ENCODE measurements around the gene OPN4.

The OPN4 gene

DNA sequence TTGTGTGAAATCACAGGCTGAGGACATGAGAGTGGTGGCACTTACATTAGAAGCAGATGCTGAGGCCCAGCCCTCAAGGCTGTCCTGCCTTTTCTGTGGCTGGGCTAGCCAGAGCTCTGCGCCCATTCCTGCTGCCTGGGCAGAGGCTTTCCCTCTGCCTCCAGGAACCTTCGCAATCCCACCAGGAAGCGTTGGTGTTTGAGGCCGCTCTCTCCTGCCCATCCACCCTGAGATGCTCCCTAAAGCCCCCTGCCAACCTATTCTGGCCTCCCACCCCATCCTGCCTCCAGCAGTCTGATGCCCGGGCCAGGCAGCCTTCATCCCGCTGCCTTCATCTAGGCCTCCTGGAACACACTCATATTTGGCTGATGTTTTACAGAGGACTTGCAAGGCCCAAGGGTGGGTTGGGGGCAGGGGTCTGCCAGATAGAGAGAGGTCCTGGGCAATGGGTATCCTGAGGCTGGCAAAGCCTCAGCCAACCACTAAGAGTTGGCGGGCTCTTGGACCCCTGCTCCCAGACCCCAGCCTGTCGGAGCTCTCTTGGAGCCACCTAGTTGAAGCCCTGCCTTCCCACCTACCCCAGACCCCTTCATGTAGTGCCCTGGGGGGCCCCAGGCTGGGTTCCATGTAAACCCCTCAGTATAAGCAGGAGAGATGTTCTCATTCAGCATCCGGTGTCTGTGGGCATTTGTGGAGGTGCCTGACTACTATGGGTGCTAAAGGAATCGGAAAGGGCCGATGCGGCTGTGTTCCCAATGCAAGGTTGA, 46.7 kb downstream of the OPN4 start:
- DNase-seq = no peak

DNA sequence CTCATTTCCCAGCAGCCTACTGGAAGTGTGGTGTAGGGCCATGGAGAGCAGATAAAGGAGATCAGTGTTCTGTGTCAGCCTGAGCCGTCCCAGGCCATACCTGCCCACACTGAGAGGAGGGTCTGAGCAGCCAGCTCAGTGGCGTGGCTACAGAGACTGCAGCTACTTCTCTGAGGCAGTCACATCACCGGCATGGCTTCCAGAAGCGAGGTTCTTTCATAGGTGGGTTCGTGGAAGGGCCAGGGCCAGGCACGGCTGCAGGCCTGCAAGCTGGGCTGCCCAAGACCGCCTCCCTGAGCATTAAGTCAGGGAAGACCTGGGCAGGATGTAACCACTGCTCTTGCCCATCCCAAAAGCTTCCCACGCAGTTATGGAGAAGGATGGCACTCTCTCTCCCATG, 48.8 kb downstream of the OPN4 start:
- no peak for DNase-seq

DNA sequence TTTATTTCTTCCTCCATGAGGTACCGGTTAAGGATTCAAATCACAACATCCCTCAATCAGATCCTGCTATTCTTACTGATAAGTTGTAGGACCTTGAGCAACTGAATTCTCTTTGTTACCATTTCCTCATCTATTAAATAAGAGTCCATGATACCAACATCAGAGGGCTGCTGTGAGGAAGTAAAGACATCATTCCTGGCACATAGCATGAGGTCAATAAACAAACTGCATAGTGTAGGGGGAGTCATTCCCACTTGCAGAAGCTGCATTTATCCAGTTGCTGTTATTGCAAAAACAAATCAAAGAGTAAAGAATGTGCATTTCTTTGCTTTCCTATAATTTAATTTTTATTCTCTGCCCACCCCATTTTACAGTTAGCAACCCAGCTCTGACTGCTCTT, 50.8 kb downstream of the OPN4 start:
- no peak for DNase-seq

GRCh38 chr10:86705905-86706304, 51.6 kb downstream of the OPN4 start:
- DNase-seq = no peak

DNA sequence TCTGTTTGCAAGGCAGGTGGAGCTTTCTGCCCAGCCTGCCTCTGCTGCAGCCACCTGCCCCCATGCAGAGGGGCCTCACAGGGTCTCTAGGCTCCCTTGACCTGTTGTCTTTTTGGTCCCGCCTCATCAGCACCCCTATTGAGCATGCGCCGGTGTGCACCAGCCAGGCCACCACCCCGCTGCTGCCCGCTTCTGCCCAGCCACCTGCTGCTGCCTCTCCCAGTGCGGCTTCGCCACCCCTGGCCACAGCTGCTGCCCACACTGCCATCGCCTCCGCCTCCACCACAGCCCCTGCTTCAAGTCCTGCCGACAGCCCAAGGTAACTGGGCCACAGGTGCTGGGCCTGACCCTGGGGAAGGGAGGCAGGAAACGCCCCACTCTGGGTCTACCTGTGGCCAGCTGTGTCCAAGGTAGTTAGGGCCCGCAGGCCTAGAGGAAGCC, 52.1 kb downstream of the OPN4 start:
- no peak for DNase-seq

DNA sequence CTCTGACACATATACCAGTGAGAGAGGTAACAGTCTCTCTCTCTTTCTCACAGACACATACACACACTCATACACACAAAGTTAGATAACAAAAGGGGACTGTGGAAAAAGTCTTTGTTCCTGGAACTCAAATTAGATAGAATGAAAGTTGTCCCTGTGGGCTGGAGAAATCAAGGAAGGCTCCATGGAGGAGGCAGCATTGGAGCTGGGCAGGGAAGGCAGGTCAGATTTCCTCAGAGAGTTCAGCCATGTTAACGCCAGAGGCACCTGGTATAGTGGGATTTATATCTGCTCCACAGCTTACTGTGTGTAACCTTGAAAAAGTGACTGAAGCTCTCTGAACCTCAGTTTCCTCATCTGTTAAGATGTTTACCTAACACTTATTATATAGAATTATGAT, 52.6 kb downstream of the OPN4 start:
- DNase-seq = no peak

GRCh38 chr10:86707505-86707904, 53.2 kb downstream of the OPN4 start:
- DNase-seq = no peak

- DNase-seq = no peak
Observed at GRCh38 chr10:86708068-86708782, 53.9 kb downstream of the OPN4 start.

- no peak for DNase-seq
Observed at GRCh38 chr10:86708783-86709380, 54.5 kb downstream of the OPN4 start.

GRCh38 chr10:86709396-86710185, 55.2 kb downstream of the OPN4 start:
- no peak for DNase-seq

GRCh38 chr10:86710987-86711512, 56.7 kb downstream of the OPN4 start:
- DNase-seq = peak; percentile 33

- DNase-seq = peak; percentile 26
Observed at GRCh38 chr10:86711513-86712316, 57.4 kb downstream of the OPN4 start.

DNA sequence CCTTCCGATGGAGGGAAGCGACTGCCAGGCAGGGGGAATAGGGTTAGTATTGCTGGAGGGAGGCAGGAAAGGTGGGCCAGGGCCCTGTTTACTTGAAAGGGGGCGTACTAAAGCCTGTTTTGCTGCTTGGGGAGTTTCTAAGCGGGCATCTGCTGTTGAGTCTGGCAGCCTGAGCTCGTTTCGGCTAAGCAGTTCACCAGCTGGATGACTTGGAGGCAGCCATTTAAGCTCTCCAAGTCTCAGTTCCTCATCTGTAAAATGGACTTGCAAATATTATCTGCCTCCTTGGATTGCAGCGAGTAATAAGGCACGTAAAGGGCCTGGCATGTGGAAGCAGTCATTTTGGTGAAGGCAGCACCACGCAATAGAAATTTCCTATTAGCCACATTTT, 58.0 kb downstream of the OPN4 start:
- DNase-seq = no peak

- no peak for DNase-seq
Observed at GRCh38 chr10:86715156-86715795, 60.9 kb downstream of the OPN4 start.

- DNase-seq = no peak
Observed at GRCh38 chr10:86715836-86716235, 61.5 kb downstream of the OPN4 start.
